ENCODE results near the gene SH3RF3.

SH3RF3 gene

DNA sequence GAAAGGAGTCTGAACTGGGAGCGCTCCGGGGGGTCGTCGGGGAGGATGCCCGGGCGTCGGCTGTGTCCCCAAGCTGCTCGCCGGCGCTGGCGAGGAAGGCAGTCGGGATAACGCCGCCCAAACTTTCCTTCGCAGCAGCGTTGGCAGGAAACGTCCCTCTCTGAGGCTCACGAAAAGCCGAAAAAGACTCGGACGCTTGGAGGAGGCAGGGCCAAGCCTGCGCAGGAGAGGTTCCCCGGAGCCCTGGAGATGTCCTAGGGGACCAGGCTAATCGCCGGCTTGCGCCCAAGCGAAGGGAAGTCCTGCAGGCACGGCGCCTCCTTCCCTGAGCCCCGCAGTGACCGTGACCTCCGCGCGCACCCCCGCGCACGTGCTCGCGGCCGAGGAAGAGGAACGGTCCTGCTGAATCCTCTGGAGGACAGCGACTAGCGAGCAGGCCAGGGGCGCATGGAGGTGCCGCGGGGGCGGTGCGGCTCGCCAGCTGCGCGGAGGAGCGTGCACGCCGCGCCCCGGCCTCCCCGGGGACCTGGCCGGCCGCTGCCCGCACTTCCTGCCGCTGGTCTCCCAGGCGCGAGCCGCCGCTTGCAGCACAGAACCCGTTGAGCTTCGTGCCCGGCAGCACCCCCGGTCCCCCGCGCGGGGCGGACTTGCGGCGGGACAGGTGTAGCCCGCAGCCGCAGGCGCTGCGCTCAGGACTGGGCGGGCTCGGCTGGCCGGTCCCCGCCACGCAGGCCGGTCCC lies at the start of gene SH3RF3:
Gene SH3RF3, plus strand, starts transcription at position 590 of the 740 bp plus-strand sequence.
- peak; percentile 69 for DNase-seq (ENCODE audit: low read depth)
- TF ChIP-seq, protein P1, sequence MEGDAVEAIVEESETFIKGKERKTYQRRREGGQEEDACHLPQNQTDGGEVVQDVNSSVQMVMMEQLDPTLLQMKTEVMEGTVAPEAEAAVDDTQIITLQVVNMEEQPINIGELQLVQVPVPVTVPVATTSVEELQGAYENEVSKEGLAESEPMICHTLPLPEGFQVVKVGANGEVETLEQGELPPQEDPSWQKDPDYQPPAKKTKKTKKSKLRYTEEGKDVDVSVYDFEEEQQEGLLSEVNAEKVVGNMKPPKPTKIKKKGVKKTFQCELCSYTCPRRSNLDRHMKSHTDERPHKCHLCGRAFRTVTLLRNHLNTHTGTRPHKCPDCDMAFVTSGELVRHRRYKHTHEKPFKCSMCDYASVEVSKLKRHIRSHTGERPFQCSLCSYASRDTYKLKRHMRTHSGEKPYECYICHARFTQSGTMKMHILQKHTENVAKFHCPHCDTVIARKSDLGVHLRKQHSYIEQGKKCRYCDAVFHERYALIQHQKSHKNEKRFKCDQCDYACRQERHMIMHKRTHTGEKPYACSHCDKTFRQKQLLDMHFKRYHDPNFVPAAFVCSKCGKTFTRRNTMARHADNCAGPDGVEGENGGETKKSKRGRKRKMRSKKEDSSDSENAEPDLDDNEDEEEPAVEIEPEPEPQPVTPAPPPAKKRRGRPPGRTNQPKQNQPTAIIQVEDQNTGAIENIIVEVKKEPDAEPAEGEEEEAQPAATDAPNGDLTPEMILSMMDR (IDR thresholded peaks at IDR 0.05; ENCODE audit: low read length, missing control alignments), result no peak
- H3K4me3 ChIP-seq (replicated peaks; ENCODE audit: low read depth, low read length), result peak within 1 kb of the TSS; percentile 75

DNA sequence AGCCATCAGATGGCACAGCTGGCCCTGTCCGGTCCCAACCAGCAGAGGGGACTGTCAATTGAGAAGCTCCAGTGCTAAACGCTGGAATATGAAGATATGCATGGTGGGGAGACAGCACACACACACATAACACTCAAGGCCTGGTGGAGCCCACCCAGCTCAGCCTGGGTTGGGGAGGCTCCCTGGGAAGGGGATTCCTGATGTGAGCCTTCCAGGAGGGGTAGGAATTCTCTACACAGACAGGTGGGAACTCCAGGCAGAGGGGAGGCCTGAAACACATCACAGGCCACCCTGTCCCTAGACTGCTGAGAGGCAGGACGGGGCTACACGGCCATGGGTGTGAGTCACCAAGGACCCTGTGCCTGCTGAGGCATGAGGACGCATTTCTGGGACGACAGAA lies 49.4 kb upstream of the SH3RF3 start:
- DNase-seq (ENCODE audit: low read depth), result no peak
- no peak overlapping the region for H3K4me3 ChIP-seq (replicated peaks; ENCODE audit: low read depth, low read length)
- TF ChIP-seq, protein P1 (IDR thresholded peaks at IDR 0.05; ENCODE audit: low read length, missing control alignments), result no peak

DNA sequence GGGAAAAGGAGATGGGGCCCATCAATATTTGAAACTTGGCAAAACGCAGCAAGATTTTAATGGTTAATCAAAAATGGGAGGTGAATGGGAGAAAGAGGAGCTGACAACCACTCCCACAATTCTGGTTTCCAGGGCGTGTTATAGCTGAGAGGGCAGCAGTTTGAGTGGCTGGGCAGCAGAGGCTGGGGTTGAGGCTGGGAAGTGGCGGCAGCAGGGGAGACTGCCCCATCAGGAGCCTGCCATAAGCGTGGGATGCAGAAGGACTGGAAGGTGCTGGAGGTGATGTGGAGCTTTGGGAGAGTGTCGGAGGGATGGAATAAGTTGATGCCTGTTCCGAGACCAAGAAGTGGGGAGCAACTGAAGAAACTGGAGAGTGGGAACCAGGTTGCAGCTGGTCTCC lies 48.9 kb upstream of the SH3RF3 start:
- TF ChIP-seq, protein P1 (IDR thresholded peaks at IDR 0.05; ENCODE audit: low read length, missing control alignments), result no peak
- H3K4me3 ChIP-seq (replicated peaks; ENCODE audit: low read depth, low read length), result no peak overlapping the region
- no peak for DNase-seq (ENCODE audit: low read depth)

DNA sequence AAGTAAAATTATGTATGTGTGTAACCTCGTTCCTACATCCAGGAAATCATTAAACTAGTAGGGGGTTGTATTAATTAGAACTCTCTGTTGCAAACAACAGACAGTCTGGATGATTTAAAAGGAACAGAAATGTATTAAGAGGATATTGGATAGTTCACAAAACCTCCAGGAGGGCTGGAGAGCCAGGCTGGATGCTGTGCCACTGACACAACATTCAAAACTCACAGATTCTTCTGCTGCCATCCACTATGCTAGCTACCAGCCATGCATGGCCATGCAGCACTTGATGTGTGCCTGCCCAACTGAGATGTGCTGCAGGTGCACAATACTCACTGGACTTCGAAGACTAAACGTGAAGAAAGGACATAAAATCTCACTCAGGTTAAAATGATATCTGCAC lies 48.2 kb upstream of the SH3RF3 start:
- TF ChIP-seq, protein P1 (IDR thresholded peaks at IDR 0.05; ENCODE audit: low read length, missing control alignments), result no peak
- H3K4me3 ChIP-seq (replicated peaks; ENCODE audit: low read depth, low read length), result no peak overlapping the region
- no peak for DNase-seq (ENCODE audit: low read depth)

DNA sequence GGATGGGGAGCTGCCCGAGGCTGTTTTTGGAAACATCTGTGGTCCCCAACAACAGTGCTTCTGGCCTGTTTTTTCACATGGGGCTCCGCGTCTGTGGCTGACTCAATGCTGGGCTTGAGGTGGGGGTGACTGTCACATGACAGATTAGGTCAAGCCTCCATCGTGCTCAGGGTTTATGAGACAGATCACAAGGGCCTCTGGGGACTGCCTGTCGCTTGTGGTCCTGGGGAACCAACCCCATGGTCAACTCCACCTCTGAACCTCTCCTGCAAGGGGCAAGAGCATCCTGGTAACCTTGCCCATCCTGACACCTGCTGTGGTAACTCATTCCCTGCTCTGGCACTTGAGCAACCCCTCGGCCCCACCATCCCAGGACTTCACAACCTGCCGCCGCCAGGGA lies 47.6 kb upstream of the SH3RF3 start:
- TF ChIP-seq, protein P1 (IDR thresholded peaks at IDR 0.05; ENCODE audit: low read length, missing control alignments), result no peak
- no peak overlapping the region for H3K4me3 ChIP-seq (replicated peaks; ENCODE audit: low read depth, low read length)
- no peak for DNase-seq (ENCODE audit: low read depth)

DNA sequence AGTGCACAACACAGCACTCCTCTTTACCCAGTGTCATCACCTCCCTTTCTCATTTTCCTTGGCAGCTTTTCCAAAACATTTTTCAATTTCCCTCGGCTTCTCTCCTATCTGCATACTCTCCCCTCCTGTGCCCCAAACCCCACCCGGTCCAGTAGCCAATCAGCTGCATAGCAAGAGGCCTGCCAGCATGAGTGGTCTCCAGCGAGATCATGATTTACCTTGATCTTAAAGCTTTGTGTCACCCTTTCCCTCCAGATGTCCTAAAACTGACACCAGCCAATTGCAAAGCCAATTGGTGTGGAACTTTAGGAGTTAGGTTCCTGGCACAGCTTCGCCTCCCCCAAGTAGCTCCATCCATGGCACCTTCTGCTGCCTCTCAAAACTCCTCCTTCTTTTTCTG lies 45.2 kb upstream of the SH3RF3 start:
- TF ChIP-seq, protein P1 (IDR thresholded peaks at IDR 0.05; ENCODE audit: low read length, missing control alignments), result no peak
- H3K4me3 ChIP-seq (replicated peaks; ENCODE audit: low read depth, low read length), result no peak overlapping the region
- DNase-seq (ENCODE audit: low read depth), result no peak

DNA sequence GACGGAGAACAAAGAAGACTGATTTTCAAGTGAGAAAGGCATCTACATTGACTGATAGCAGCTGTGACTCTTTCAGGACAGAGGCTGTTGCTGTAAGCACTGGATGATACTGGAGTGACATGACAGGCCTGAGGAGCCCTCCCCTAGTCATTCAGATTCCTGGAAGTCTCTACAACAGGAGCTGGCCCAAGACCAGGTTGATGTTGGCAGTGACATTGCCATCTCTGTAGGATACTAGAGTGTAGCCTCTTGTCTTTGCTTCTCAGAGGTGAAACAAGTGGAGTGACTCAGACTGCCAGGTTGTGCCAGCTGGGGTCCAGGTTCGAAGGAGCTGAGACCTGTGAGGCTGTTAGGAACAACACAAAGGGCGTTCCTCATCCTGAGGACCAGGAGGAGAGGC lies 44.7 kb upstream of the SH3RF3 start:
- no peak for DNase-seq (ENCODE audit: low read depth)
- TF ChIP-seq, protein P1 (IDR thresholded peaks at IDR 0.05; ENCODE audit: low read length, missing control alignments), result no peak
- H3K4me3 ChIP-seq (replicated peaks; ENCODE audit: low read depth, low read length), result no peak overlapping the region
